ENCODE data around the gene KATNA1.

KATNA1 gene

GRCh38 chr6:149608381-149608982, 40.0 kb downstream of the KATNA1 start:
- DNase-seq, result no peak

GRCh38 chr6:149600508-149600907, 48.0 kb downstream of the KATNA1 start:
- no peak for DNase-seq

GRCh38 chr6:149593408-149593807, 55.1 kb downstream of the KATNA1 start:
- DNase-seq, result peak; percentile 49

- DNase-seq, result no peak
Measured at GRCh38 chr6:149592983-149593382, 55.5 kb downstream of the KATNA1 start.

GRCh38 chr6:149586149-149586548, 62.4 kb downstream of the KATNA1 start:
- no peak for DNase-seq

- DNase-seq, result no peak
Measured at GRCh38 chr6:149581349-149581748, 67.2 kb downstream of the KATNA1 start.

GRCh38 chr6:149580880-149581279, 67.6 kb downstream of the KATNA1 start:
- no peak for DNase-seq

GRCh38 chr6:149567945-149568585, 80.4 kb downstream of the KATNA1 start:
- DNase-seq, result no peak

- no peak for DNase-seq
Measured at GRCh38 chr6:149567194-149567586, 81.3 kb downstream of the KATNA1 start.

GRCh38 chr6:149566410-149567193, 81.9 kb downstream of the KATNA1 start:
- DNase-seq, result peak; percentile 25

- DNase-seq, result peak; percentile 85
Measured at GRCh38 chr6:149565527-149566409, 82.7 kb downstream of the KATNA1 start, which contains the start of gene GINM1. Gene GINM1 (plus strand): TSS chr6:149566375. CDS start chr6:149566415, 40 bp downstream.

GRCh38 chr6:149563928-149564325, 84.6 kb downstream of the KATNA1 start:
- no peak for DNase-seq

GRCh38 chr6:149563203-149563927, 85.1 kb downstream of the KATNA1 start:
- DNase-seq, result peak; percentile 32

- DNase-seq, result peak; percentile 16
Measured at GRCh38 chr6:149560736-149561135, 87.8 kb downstream of the KATNA1 start.

GRCh38 chr6:149559389-149559788, 89.1 kb downstream of the KATNA1 start:
- no peak for DNase-seq

GRCh38 chr6:149558029-149558428, 90.5 kb downstream of the KATNA1 start:
- DNase-seq, result no peak

- no peak for DNase-seq
Measured at GRCh38 chr6:149551920-149552319, 96.6 kb downstream of the KATNA1 start.

- peak; percentile 92 for DNase-seq
Measured at GRCh38 chr6:149545754-149546471, 102.6 kb downstream of the KATNA1 start, which contains the start of gene PPIL4. Gene PPIL4 (minus strand): TSS chr6:149546043. CDS start chr6:149546005, 38 bp downstream.

- DNase-seq, result peak; percentile 59
Measured at GRCh38 chr6:149545258-149545753, 103.2 kb downstream of the KATNA1 start.

Data from kidney glomerular epithelial cell (primary cell).